ENCODE measurements around the gene RCOR2. TPM values are rescaled to one million over a fixed set of nuclear protein-coding genes. Genes with fewer than 3 reads are reported as not detected.

The RCOR2 gene
- total RNA-seq, 1 donor = 2.9 TPM

DNA sequence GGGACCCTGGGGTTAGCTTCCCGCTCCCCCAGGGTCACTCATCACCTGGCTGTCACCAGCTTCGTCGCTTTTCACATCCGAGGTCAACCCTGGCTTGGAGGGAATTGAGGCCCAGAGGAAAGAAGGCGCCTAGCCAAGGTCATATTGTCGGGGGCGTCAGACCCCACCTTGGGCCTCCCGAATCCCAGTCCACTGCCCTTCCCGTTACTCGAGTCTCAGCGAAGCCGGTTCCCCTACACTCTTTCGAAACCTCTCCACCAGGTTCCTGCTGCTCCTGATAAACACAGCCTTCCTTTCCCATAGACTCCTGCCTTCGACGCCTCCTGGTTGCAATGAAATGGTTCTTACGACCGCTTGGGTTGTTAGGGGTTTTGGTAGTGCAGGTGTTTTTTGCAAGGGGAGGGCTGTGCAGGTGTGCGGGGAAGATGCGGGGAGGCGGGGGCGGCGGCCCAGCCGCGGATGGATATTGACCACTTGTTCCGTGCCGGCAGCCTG lies 22.5 kb upstream of the RCOR2 start:
- TF ChIP-seq, protein P1, sequence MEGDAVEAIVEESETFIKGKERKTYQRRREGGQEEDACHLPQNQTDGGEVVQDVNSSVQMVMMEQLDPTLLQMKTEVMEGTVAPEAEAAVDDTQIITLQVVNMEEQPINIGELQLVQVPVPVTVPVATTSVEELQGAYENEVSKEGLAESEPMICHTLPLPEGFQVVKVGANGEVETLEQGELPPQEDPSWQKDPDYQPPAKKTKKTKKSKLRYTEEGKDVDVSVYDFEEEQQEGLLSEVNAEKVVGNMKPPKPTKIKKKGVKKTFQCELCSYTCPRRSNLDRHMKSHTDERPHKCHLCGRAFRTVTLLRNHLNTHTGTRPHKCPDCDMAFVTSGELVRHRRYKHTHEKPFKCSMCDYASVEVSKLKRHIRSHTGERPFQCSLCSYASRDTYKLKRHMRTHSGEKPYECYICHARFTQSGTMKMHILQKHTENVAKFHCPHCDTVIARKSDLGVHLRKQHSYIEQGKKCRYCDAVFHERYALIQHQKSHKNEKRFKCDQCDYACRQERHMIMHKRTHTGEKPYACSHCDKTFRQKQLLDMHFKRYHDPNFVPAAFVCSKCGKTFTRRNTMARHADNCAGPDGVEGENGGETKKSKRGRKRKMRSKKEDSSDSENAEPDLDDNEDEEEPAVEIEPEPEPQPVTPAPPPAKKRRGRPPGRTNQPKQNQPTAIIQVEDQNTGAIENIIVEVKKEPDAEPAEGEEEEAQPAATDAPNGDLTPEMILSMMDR (IDR thresholded peaks at IDR 0.05; ENCODE audit: insufficient read depth, low read length) = peak; percentile 15
- H3K4me3 ChIP-seq (ENCODE audit: low read depth, low read length) = peak overlapping the region; percentile 95
- DNase-seq (ENCODE audit: low read depth) = peak; percentile 39

DNA sequence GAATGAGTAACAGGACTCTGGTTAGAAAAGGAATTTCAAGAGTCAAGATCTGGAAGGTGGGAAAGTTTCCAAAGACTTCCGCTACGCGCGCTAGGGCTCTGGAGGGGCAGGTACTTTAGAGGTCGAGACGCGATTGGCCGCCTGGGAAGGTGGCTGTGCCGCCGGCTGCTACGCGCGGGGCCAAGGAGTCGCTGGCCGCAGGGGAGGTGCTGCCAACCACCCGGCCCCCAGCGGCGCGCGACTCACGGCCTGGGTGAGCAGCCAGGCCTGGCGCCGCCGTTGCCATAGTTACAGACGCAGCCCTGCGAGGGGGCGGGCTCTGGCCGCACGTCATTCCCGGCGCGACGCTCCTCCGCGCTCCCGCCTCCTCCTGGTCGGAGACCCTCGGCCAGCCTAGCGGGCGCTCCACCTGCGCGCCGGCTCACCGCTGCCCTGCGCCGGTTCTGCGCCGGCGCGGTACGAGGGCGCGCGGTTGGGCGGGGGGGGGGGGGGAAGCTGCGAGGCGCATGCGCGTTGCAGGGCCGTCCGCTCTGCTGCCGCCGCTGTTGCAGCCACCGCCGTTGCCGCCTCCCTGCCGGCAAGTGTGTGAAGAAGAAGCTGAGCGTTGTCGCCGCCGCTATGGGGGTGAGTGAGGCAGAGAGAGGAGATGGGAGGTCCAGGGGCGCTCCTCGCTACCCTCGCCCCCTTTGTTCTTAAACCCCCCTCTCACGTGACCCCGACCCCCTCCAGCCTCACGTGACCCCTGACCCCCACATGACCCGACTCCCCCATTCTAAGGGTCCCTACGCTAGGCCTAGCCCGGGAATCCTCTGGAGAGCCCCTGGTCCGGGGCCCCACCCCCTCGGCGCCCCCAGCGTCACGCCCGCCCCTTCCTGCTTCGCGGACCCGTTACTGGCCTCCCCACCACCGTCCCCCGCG lies 21.8 kb upstream of the RCOR2 start, which contains the start of gene NAA40:
Gene NAA40, plus strand, starts transcription at position 524 of the 918 bp plus-strand sequence. Its CDS starts 95 bp downstream, at position 619.
- TF ChIP-seq, protein P1 (IDR thresholded peaks at IDR 0.05; ENCODE audit: insufficient read depth, low read length) = peak; percentile 13
- peak within 1 kb of the TSS; percentile 95 for H3K4me3 ChIP-seq (ENCODE audit: low read depth, low read length)
- peak; percentile 90 for DNase-seq (ENCODE audit: low read depth)

DNA sequence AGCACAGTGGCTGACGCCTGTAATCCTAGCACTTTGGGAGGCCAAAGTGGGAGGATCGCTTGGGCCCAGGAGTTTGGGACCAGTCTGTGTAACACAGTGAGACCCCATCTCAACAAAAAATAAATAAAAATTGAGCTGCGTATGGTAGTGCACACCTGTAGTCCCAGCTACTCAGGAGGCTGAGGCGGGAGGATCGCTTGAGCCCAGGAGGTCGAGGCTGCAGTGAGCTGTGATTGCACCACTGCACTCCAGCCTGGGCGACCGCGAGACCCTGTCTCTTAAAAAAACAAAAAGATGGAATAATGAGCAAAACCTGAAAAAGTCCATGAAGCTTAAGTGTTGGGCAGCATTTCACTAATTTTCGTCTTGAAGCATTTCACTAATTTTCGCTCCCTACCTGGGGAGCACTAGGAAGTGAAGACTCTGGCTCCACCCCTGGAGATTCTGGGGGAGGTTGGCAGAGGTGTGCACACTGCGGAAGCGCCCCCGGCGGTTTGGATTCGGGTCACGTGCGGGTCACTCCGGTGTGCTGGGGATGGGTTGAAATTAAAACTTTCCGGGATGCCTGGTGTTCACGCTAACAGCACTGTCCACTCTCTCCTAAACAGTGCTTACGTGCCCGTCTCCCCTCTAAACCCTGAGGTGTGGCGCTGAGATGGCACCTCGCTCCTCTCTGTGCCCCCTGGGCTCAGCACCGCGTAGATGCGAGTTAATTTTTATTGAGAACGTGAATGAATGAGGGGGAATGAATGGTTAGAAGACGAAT lies 20.9 kb upstream of the RCOR2 start:
- DNase-seq (ENCODE audit: low read depth) = no peak
- TF ChIP-seq, protein P1 (IDR thresholded peaks at IDR 0.05; ENCODE audit: insufficient read depth, low read length) = no peak
- peak overlapping the region; percentile 95 for H3K4me3 ChIP-seq (ENCODE audit: low read depth, low read length)

DNA sequence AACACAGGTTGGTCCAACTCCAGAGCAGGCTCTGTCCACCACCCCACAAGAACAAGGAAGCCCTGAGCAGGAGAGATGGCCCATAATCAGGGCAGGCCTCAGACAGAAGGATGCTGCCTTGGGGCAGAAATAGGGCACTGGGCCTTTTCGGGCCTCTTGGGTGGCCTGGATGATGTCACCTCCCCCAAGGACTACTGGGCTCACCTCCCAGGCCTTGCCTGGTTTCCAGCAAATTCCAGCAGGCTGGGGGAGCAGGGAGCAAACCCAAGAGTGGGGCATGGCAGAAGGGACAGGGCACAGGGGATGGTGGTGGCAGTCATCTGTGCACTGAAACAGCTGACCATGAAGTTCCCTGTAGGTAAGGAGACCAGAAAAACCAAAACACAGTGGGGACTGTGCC lies 16.5 kb upstream of the RCOR2 start:
- DNase-seq (ENCODE audit: low read depth) = peak; percentile 28
- H3K4me3 ChIP-seq (ENCODE audit: low read depth, low read length) = no peak overlapping the region
- TF ChIP-seq, protein P1 (IDR thresholded peaks at IDR 0.05; ENCODE audit: insufficient read depth, low read length) = no peak

DNA sequence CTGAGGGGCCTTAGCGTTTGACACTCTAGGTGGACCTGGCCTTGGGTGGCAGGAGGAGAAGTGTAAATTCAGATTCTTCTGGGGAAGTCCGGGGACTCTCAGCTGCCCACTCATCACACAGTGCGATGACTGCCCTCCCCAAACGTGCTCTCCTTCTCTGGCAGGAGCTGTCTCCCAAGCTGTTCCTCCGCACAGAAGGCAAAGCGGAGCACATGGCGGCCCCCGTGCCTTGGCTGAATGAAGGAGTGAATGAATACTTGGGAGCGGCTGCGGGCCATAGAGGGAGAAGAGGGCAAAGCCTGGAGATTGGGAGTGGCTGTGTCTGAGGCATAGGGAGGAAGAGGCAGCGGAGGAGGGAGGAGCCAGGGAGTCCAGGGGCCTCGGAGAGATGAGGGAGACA lies 14.9 kb upstream of the RCOR2 start:
- TF ChIP-seq, protein P1 (IDR thresholded peaks at IDR 0.05; ENCODE audit: insufficient read depth, low read length) = no peak
- DNase-seq (ENCODE audit: low read depth) = no peak
- H3K4me3 ChIP-seq (ENCODE audit: low read depth, low read length) = no peak overlapping the region

DNA sequence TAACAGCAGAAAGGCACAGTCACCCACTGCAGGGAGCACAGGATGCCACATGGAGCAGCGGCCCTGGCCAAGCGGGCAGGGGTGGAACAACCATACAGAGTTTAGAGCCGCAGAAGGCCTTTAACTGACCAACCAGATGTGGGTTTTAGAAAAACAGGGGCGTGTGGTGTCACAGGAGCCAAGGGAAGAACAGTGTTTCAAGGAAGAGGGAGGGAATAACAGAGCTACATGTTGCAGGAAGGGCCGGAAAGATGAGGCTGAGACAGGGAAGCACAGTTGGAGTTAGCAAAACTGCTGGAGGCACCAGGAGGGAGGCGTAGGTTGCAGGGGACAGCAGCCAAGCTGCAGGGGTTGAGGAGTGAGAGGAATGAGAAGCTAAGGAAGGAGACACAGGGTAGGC lies 14.1 kb upstream of the RCOR2 start:
- no peak for DNase-seq (ENCODE audit: low read depth)
- no peak overlapping the region for H3K4me3 ChIP-seq (ENCODE audit: low read depth, low read length)
- TF ChIP-seq, protein P1 (IDR thresholded peaks at IDR 0.05; ENCODE audit: insufficient read depth, low read length) = no peak

Data from fibroblast of the aortic adventitia (primary cell).